Measurements from ENCODE around the gene RTBDN.

RTBDN gene

GRCh38 chr19:12834566-12834943 lies at the start of gene RTBDN:
TSS of gene RTBDN (minus strand) at chr19:12834579. CDS start at chr19:12829979, 4,600 bp downstream.
- peak in 1 of 2 experiments; percentile 53 for DNase-seq

DNA sequence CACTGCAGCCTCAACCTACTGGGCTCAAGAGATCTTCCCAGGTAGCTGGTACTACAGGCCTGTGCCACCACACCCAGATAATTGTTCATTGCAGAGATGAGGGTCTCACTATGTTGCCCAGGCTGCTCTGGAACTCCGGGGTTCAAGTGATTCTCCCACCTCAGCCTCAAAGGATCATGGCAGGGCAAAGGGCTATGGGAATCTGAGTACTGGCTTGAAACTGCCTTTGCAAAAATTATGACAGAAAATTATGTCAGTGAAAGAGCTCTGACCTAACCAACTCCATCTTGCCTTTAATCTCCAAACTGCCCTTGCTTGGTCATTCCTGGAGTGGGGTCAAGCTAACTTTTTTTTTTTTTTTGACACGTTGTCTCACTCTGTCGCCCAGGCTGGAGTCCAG lies 48.2 kb upstream of the RTBDN start:
- DNase-seq = no peak

DNA sequence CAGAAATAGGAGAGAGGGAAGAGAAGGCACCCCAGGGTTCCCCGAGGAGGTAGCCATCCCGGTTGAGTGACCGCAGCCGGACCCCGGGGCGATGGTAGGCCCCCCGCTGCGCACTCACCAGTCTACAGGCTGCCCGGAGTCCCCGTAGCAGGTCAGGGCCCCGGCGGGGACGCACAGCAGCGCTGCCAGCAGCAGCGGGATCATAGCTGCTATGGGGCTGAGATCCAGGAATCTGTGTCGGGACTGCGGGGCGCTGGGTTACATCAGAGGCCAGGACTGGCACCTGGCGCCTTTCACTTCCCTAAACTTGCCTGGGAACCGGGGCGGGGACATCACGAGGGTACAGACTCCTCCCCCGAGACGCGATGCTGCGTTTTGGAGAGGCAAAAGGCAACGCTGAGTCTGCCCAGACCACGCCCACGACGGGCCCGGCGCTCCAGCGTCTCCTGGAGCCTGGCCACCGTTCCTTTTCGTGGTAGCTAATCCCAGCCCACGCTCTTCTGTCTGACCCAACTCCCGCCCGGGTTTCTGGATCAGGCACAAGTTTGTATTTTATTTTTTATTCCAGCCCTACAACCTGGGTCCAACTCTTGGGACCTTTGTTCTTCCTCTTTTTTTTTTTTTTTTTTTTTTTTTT lies 46.9 kb upstream of the RTBDN start, which contains the start of gene DNASE2:
Gene DNASE2, minus strand, starts transcription at position 278 of the 637 bp plus-strand sequence. Its CDS starts 74 bp downstream, at position 204.
- DNase-seq = peak; percentile 95 to 99

GRCh38 chr19:12880551-12881171 lies 46.3 kb upstream of the RTBDN start:
- no peak for DNase-seq

DNA sequence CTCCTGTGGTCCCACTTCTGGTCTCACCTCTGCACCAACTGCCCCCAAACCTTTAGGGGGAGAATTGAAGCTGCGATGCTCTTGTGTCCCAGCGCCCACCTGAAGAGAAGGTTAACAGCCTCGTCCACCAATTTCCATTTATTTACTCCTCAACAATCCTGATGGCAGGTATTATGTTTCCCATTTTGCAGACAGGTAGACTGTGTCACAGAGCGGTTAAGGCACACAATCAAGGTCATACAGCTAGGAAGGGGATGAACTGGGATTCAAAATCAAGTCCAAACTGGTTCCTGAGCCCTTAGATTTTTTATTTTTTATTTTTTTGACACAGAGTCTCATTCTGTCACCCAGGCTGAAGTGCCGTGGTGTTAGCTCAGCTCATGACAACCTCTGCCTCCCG lies 40.7 kb upstream of the RTBDN start:
- DNase-seq = no peak

DNA sequence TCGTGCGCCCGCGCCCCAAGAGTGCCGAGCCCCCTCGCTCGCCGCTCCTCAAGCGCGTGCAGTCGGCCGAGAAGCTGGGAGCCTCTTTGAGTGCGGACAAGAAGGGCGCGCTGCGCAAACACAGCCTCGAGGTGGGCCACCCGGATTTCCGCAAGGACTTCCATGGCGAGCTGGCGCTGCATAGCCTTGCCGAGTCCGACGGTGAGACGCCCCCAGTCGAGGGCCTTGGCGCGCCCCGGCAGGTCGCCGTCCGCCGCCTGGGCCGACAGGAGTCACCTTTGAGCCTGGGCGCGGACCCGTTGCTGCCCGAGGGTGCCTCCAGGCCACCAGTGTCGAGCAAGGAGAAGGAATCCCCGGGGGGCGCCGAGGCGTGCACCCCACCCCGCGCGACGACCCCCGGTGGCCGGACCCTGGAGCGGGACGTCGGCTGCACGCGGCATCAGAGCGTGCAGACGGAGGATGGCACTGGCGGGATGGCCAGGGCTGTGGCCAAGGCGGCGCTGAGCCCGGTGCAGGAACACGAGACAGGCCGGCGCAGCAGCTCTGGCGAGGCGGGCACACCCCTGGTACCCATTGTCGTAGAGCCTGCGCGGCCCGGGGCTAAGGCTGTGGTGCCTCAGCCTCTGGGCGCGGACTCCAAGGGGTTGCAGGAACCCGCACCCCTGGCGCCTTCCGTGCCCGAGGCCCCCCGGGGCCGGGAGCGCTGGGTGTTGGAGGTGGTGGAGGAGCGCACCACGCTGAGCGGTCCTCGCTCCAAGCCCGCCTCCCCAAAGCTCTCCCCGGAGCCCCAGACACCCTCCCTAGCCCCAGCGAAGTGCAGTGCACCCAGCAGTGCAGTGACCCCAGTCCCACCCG lies 39.7 kb upstream of the RTBDN start:
- no peak for DNase-seq

- DNase-seq = no peak
Measured at GRCh38 chr19:12872941-12873890, 38.8 kb upstream of the RTBDN start.

DNA sequence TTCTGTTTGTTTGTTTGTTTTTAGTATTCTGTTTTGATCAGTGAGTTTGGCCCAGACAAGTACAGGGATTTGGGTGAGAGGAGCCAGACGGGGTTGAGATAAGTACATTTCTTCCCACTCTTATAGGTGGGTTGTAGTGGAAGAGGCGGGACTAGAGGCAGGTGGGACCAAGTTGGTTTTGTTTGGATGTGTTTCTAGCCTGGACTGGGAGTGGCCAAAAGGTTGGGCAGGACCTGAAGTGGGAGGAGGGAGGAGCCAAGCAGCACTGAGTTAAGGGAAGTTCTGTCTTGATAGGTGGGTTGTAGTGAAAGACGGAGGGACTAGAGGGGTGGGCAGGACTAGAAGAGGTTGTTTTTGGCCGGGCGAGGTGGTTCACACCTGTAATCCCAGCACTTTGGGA lies 37.9 kb upstream of the RTBDN start:
- DNase-seq = no peak

DNA sequence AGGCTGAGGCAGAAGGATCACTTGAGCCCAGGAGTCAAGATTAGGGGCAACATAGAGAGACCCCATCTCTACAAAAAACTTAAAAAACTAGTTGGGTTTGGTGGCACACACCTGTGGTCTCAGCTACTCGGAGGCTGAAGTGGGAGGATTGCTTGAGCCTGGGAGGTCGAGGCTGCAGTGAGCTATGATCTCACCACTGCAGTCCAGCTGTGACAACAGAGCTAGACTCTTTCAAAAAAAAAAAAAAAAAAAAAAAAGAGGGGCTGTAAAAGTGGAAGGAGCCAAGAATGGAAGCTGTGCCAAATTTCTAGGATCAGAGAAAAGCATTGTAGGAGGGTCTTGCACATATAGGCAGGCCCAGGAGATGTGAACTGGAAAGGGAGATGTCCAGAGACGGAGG lies 37.3 kb upstream of the RTBDN start:
- DNase-seq = no peak

- no peak for DNase-seq
Measured at GRCh38 chr19:12868540-12869112, 34.2 kb upstream of the RTBDN start.

- DNase-seq = no peak
Measured at GRCh38 chr19:12867120-12868099, 33.0 kb upstream of the RTBDN start.

GRCh38 chr19:12866416-12867119 lies 32.2 kb upstream of the RTBDN start:
- DNase-seq = no peak

GRCh38 chr19:12865746-12866415 lies 31.5 kb upstream of the RTBDN start:
- DNase-seq = no peak

DNA sequence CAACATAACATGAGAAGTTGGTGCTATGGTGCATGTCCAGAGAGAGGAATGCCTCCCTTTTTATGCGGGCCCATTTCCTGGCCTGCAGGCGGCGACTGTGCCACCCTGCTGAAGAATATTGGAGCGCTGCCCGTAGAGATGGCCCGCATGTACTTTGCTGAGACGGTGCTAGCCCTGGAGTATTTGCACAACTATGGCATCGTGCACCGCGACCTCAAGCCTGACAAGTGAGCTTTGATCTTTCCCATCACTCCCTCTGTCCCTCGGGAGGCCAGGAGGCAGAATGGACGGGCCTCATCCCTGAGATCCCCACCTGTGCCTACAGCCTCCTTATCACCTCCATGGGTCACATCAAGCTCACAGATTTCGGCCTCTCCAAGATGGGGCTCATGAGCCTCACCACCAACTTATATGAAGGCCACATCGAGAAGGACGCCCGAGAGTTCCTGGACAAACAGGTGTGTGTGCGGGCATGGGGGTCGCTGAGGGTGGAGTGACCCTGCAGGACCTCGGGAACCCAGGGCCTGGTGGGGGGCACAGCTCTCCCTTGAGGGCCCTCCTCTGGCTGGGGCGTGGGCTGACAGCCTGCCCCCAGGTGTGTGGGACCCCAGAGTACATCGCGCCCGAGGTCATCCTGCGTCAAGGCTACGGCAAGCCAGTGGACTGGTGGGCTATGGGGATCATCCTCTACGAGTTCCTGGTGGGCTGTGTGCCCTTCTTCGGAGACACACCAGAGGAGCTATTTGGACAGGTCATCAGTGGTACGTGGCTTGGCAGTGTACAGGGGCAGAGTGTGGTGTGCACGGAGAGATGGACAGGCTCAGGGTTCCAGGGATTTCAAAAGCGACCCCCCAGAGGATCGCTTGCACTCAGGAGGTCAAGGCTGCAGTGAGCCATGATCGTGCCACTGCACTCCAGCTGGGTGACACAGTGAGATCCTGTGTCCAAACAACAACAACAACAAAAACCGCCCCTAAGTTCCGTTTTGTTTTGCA lies 30.6 kb upstream of the RTBDN start:
- no peak for DNase-seq

- DNase-seq = no peak
Measured at GRCh38 chr19:12864143-12864542, 29.8 kb upstream of the RTBDN start.

GRCh38 chr19:12859546-12859945 lies 25.2 kb upstream of the RTBDN start:
- no peak for DNase-seq

- no peak for DNase-seq
Measured at GRCh38 chr19:12858041-12858928, 23.9 kb upstream of the RTBDN start.

All from NCI-H446 (cell line).